HPDE6-E6E7 (cell line): ENCODE results near the gene EFCAB14.
"Not testable (repeated sequence)": the region's sequence is repeated elsewhere in the genome, so short reads cannot be mapped to it uniquely, and the experiment has no call there.

Experiments
- DNase-seq: peaks from one replicate; pipeline ENCODE4 v3.0.0; 2011; ENCODE audit warnings: missing footprints; ENCODE audit errors: extremely low spot score

EFCAB14 gene

DNA sequence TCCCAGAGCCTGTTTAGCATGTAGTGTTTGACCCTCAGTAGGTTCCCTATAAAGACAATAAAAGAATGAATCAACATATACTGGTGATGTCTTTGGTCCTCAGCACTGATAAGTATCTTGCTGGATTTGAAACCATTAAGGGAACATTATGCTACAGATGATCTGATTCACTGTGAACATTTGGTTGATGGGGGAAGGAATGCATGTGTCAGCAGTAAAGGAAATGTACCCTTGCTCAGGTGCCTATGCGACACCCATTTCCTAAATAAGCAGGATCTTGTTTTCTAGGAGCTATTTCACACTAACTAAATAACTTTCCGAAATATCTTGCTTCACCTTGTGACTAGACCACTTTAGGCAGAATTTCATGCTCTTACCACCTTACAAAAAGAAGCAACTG, 34.2 kb downstream of the EFCAB14 start:
- no peak for DNase-seq

DNA sequence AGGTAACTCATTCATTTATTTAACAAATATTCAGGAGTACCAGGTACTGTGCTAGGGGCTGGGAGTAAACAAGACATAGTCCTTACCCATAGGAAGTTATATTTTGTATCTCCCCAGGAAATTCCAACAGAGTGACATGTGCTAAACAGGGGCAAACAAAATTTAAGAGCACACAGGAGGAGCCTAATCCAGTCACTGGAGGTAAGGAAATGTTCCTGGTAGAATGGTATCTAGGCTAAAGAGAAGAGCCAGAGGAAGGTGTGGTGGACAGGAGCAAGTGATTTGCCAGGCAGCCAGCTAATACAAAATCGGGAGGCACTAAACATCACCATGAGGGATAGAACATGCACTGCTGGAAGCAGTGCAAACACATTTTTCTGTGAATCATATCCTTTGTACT, 36.9 kb downstream of the EFCAB14 start:
- no peak for DNase-seq

DNA sequence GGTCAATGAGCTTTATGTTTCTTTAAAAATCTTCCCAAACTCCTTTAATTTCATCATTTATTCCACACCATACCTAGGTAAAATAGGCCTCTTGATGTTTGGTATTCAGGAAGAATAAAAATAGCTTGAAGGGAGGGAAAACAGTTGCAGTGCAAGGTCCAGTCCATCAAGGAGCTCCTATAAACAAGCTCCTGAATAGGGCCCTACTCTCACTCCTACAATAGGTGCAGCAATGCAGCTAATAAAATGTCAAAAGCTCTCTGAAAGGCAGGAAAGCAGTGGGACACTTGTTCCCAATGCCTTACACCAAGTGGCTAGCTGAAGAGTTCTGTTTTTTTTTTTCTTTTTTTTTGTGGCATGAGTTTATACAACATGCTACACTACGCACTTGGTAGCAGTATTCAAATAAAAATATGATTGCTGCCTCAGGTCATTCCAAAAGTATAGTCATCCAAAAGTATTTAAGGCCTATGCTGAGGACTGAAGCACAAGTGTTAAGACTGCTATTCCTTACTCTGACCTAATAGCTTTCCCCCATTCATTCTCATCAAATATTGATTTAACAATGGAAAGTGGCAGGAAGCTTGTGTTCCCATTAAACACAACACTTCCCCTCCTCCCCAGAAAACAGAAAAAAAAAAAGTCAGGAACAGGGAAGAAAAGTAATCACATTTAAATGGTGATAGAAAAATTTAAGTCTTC, 37.4 kb downstream of the EFCAB14 start:
- DNase-seq, result no peak

DNA sequence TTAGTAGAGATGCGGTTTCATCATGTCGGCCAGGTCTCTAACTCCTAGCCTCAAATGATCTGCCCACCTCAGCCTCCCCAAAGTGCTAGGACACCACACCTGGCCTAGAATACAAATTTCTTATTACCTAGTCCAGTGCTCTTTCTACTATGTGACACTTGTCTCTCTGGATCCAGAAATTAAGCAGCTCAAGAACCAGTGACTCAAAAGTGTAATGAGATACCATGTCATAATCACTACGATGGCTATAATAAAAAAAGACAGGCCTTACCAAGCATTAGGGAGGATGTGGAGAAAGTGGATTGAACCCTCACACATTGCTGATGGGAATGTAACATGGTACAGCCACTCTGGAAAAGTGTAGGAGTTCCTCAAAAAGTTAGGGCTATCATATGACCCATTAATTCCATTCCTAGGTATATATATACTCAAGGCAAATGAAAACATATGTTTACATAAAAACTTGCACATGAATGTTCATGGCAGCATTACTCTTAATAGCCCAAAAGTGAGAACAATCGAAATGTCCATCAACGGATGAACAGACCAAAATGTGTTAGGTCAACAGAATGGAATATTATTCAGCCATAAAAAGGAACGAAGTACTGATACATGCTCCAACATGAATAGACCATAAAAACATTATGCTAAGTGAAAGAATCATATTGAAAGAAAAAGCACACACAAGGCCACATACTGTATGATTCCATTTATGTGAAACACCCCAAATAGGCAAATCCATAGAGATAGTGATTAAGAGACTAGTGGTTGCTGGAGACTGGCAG, 38.9 kb downstream of the EFCAB14 start:
- DNase-seq, result no peak

DNA sequence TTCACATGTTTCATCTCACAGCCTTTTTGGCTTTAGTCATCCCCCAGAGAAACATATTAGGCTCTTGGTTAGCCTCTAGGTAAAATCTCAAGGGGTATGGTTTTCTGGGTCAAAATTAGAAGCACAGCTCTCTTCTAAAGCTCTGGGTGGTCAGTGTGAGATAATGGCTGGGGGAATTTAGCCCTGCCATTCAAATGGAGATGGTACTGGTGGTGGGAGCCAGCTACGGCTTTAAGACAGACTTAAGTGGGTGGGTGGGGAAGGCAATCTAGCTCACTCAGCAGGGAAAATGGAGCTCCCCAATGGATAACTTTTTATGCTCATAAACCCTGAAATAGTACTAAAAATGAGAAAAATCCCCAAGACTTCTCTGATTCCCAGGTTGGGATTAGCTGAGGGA, 41.6 kb downstream of the EFCAB14 start:
- no peak for DNase-seq

DNA sequence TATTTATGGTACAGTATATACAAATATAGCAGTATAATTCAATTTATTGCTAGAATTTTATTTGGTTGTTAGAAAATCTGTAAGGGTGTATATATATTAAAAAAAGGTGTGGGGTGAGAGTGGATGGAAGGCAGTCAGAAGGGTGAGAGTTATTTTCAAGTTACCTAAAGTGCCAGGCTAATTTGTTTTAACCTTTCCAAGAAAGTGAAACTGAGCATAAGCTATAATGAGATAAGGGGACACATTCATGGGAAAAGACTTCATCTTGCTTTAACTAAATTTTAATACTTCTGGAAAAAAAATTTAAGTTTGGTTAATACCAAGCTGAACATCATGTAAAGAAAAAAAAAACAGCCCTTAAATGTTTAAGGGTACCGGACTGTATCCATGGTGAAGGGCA, 42.4 kb downstream of the EFCAB14 start:
- DNase-seq, result no peak

DNA sequence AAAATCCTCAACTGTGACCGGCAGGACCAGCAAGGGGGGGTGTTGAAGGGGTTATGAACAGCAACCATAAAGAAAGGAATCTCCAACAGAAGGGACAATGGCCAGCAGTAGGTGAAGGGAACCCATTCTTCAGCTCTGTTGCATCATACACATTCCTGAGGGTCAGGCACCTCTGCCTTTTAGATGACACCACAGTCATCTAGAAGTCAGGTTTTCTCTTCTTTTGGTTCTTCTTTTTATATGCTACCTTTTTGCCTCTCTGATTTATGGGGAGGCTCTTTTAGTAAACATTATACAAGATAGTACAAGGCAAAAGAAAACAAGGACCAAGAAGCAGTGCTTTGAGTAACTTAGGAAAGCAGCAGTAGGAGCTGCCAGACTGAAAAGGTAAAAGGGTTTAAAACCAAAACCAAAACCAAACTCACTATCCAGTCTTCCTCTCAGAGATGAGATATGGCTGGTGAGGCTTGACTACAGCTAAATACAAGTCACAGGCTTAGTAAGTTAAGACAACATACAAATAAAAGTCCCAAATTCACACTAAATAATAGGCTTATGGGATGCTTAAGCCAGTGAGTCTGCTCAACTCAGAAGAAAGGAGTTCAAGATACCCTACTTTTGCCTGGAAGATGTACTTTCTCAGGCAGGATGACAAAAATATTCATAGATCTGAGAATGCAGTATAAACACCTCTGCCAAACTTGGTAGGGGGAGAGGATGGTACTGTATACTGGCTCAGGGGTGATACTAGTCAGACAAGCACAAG, 43.2 kb downstream of the EFCAB14 start:
- no peak for DNase-seq

DNA sequence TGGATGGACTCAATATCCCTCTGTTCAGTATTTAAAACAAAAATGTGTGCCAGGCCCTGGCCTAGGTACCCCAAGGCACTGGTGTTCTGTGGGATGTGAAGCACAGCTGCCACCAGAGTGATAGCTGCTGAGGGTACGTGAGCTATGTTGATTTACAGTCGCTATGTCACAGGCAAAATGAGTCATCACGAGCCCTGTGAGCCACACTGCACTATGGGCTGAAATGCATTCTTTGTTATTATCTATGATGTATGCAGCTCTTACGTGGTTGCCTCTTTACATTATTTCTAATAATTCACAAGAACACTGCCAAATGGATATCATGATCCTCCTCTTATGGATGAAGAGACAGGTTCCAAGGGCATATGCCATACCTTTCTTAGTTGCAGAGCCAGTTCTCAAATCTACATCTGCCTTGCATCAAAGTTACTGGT, 45.1 kb downstream of the EFCAB14 start:
- no peak for DNase-seq

DNA sequence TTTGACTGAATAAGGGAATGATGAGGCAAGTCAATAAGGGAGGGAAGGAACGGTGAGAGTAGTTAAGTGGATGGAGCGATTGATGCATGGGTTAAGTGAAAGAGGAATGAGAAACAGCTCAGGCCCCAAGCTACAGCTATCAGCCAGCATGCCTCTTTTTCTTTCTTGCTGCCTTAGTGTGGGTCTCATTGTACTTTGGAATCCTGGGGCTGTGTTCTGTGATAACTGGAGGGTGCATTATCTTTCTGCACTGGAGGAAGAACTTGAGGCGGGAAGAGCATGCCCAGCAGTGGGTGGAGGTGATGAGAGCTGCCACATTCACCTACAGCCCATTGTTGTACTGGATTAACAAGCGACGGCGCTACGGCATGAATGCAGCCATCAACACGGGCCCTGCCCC, 46.2 kb downstream of the EFCAB14 start:
- no peak for DNase-seq

DNA sequence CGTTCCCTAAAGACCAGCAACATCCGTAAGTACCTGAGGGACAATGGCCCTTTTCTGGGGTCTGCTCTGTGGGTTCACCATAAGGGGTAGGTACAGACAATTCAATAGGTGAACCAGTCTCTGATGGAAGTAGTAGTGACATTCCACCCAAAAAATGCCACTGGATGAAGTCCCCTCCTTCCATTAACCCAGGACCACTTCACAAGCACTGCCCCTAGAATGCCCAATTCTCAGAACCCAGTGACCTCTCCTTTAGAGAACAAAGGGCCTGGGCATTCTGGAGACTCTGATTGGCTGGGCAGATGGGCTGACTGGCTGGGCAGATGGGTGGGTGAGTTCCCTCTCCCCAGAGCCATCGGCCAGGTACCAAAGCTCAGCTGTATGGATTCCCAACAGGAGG, 47.4 kb downstream of the EFCAB14 start, which contains the start of gene TEX38:
TSS of gene TEX38 (plus strand) at position 301 of the 400 bp plus-strand sequence. CDS start at position 382, 81 bp downstream.
- DNase-seq, result no peak

DNA sequence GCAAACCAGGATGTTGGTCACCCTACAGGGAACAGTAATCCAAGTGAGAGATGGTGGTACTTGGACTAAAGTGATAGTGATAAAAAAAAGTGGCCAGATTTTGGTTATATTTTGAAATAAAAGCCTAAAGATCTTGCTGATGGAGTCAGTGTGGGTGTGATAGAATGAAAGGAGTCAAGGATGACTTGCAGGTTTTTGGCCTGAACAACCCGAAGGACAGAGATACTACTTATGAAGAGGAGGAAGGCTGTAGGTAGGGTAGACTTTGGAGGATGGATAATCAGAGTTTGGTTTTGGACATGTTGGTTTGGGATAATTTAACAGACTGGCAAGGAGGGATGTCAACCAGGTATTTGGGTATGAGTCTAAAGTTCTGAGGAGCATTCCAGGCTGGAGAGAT, 48.8 kb downstream of the EFCAB14 start:
- no peak for DNase-seq

DNA sequence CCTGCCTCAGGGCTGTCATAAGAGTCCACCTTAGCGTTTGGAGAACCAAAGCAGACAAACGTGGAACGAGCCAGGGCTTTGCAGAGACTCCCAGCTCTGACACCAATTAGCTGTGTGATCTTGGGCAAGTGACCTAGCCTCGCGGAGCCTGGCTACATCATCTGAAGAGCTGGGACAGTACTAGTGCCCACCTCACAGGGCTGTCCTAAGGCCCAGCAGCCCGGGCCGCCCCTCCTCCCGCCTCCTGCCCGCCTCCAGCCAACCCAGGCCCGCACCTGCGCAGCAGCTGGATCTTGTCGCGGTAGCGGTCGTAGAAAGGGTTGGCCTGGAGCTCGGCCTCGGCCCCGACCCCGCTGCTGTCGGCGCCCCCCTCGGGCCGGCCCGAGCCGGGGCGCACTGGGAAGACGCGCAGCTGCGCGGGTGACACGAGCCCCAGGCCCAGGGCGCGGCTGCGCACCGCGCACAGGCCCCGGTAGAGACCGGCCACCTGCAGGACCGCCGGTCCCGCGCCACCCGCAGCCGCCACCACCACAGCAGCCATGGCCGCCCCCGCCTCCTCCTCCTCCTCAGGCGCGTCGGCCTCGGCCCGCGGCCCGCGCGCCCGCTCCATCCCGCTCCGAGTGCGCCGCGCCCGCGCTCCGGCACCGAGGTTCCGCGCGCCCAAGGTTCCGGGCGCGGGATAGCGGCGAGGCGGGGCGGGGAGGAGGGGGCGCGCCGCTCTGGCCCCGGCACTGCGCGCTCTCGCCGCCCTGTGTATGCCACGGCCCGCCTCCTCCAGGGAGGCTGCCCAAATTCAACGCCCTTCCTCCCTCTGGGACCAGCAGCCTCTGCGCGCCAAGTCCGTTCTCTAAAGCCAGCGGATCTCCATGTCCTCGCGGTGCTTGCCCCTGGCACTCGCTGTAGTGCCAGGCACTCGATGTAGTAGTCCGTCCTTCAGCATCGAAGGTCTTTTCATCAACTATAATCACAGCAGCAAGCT, 50.8 kb downstream of the EFCAB14 start, which contains the start of gene ATPAF1:
TSS of gene ATPAF1 (minus strand) at position 583 of the 979 bp plus-strand sequence. CDS start at position 541, 42 bp downstream.
- peak; percentile 41 for DNase-seq

DNA sequence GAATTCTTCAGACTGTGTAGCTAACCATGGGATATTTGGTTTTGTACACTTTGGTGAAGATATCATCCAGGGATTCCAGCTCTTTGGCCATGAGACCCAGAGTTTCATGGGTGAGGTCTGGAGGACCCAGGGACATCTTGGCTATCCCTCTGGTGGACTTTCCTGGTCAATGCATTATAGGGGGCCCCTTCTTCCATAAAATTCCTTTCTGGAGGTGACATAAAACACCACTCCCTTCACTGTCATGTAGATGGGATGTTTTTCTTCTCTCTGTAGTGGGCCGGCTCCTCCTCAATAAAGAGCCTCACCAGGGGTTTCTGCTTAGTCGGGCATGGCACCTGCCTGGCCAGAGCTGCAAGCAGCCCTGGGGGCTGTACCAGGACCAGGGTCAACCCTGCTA, 52.9 kb downstream of the EFCAB14 start:
- no peak for DNase-seq

DNA sequence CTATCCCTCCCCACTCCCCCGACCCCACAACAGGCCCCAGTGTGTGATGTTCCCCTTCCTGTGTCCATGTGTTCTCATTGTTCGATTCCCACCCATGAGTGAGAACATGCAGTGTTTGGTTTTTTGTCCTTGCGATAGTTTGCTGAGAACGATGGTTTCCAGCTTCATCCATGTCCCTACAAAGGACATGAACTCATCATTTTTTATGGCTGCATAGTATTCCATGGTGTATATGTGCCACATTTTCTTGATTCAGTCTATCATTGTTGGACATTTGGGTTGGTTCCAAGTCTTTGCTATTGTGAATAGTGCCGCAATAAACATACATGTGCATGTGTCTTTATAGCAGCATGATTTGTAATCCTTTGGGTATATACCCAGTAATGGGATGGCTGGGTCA, 56.0 kb downstream of the EFCAB14 start:
- not testable (repeated sequence) for DNase-seq

DNA sequence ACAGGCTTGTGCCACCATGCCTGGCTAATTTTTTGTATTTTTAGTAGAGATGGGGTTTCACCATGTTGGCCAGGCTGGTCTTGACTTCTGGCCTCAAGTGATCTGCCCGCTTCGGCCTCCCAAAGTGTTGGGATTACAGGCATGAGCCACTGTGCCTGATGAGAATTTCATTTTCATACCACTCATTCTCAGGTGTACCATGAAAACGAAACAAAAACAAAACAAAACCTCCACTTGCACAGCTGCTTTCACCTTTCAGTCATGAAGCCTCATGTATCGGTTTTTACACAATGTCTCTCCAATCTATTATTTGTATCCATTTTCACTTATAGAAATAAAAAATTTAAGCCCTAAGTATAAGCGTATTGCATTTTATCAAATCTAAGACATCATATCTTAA, 58.8 kb downstream of the EFCAB14 start:
- not testable (repeated sequence) for DNase-seq

DNA sequence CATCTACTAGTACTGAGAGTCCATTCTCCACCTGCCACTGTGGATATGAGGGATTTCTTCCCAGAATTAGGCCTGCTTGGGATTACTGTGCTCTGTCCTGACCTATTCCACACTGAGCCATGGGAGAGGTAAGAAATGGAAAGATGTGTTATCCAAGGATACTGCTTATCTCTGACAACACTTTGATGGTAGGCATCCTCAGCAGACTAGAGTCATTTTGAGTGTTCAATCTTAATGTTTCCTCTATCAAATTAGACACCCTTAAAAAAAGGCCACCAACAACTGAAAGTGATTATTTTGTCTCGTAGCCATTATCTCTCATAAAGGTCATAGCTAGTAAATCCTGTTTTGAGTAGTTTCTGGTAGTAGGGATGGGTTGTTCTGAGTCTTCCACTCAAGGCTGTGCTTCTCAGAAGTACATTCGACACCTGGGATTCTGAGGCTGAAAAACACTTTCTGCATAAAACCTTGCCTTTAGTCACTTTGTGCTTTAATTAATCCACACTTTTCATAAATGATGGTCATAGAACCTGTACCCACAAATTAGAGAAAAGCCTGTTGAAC, 59.5 kb downstream of the EFCAB14 start:
- DNase-seq, result no peak

DNA sequence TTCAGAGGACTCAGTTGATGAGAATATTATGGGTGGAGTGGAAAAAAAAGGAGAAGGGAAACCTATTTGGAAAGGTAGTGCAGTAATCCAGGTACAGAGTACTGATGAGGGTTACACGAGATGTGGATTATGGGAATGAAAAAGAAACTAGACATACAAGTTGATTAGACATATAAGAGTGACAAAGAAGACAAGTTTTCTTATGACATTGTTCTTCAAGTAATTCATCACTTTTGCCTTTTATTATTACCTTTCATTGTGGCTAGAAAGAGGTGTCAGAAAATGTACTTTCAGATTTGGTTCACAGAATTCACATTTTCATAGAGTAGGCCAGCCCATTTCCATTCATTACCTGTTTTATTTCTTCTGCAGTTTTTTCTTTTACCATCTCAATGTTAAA, 61.1 kb downstream of the EFCAB14 start:
- DNase-seq, result no peak

DNA sequence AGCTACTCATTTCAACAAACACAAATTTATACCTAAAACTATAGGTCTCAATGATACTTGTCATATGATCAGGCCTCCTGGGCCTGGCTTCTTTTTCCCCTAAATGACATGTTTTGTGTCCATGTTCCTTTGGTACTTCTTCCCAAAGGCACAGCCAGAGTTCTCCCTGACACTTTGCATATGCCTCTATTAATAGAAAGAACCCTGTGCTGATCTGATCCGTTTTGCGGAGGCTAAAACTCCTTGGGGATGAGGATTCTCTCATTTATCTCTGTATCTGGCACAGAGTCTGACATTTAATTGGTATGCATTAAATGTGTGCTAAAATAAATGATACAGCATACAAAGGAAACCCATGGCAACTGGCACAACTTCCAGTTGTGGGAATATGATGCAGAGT, 62.3 kb downstream of the EFCAB14 start:
- no peak for DNase-seq

DNA sequence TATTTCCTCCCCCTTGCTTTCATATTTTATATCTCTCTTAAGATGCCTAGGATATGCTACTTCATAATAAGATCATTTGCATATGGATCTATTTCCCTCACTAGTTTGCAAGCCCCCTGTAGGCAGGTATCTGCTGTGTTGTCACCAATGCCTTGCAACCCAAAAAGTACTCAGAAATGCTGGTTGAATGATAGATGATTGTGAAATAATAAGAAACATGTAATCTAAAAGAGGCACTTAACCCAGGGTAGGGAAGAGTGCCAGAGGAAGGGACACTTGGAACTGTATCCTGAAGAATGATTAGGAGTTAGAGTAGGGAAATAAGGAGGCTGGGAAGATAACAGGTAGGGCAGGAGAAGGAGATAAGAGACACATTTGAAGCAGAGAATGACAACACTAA, 63.1 kb downstream of the EFCAB14 start:
- DNase-seq, result no peak

DNA sequence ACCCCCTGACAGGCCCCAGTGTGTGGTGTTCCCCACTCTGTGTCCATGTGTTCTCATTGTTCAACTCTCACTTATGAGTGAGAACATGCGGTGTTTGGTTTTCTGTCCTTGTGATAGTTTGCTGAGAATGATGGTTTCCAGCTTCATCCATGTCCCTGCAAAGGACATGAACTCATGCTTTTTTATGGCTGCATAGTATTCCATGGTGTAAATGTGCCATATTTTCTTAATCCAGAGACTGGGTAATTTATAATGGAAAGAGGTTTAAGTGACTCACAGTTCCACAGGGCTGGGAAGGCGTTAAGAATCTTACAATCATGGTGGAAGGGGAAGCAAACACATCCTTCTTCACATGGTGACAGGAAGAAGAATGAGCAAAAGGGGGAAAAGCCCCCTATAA, 64.2 kb downstream of the EFCAB14 start:
- DNase-seq, result not testable (repeated sequence)

DNA sequence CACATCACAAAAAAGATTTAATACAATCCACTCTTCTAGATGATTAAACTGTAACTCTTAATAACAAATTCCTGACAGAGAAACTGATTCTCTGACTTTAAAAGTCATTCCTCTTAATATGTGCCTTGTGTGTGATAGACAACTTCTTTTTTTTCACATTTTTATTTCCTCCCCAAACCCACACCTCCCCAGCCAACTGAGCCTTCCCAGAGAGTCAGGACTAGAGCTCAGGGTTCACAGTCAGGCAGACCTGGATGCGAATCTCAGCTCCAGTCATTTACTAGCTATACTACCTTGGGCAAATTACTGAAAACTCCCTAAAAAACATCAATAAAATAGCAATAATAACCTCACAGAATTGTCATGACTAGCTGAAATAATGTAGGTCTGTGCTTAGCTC, 64.9 kb downstream of the EFCAB14 start:
- DNase-seq, result no peak
